Measurements from ENCODE around the gene WFIKKN1. TPM values are rescaled to one million over a fixed set of nuclear protein-coding genes. Genes with fewer than 3 reads are reported as not detected.

Gene WFIKKN1
- total RNA-seq, 1 experiment from 2014 or later = 0.47 TPM

DNA sequence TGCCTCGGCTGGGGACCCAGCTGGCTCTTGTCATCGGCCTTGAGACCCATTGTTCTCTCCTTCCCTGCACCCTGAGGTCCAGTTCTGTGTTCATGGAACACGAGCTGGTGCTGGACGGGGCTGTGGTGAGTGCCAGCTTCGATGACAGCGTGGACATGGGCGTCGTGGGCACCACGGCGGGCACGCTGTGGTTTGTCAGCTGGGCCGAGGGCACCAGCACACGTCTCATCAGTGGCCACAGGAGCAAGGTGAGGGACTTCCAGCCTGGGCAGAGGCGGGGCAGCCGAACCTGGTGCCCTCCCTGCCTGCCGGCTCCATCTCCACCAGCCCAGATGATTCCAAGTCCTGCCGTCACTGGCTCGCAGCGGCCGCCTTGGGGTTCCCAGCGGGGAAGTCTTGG, 31.8 kb downstream of the WFIKKN1 start:
- Histone ChIP-seq H3K9me2 (ENCODE audit: insufficient read depth) (no peaks in the 10 kb centered on the region), H3K4me2 (ENCODE audit: low read length) (no peak overlapping the region), H3K4me1 (ENCODE audit: control insufficient read depth in 1 of 2, insufficient read depth in 2 of 2, low read length in 2 of 2) (peaks cover 3 to 12% of the 10 kb centered on the region in 2 experiments; a peak in 2 of 4 replicates), H3K79me2 (ENCODE audit: insufficient read depth, low read length) (no peaks in the 10 kb centered on the region), H4K20me1 (ENCODE audit: insufficient read depth) (no peaks in the 10 kb centered on the region), H3K27me3 (ENCODE audit: insufficient read depth, low read length) (no peaks in the 10 kb centered on the region), H3K9ac (ENCODE audit: low read length) (no peak overlapping the region), H2AFZ (ENCODE audit: low read depth, low read length, poor library complexity, severe bottlenecking) (no peak overlapping the region), H3K27ac (ENCODE audit: low read depth, low read length) (no peak overlapping the region), H3K4me3 (replicated peaks in 1 of 2; ENCODE audit: low read depth in 1 of 2, low read length in 2 of 2) (no peak overlapping the region), H3K36me3 (ENCODE audit: control insufficient read depth in 1 of 2, insufficient read depth in 2 of 2, low read length in 2 of 2) (no peaks in the 10 kb centered on the region), H3K9me3 (ENCODE audit: control insufficient read depth in 1 of 2, insufficient read depth in 1 of 2, low read depth in 1 of 2, low read length in 2 of 2) (no peaks in the 10 kb centered on the region)
- ATAC-seq (no peak), DNase-seq (ENCODE audit: low read depth, low spot score) (no peak)
- RAD21 ChIA-PET (ENCODE audit: low non-redundant PET in 1 of 2, low total read pairs in 2 of 2, uncharacterized antibody in 2 of 2, unreplicated experiment in 2 of 2) = no interaction called here
- CTCF ChIA-PET = no interaction called here
- intact Hi-C loops (cut with micrococcal nuclease) = no loop called here
- TF ChIP-seq YY1 (IDR thresholded peaks at IDR 0.05; ENCODE audit: extremely low read depth, insufficient replicate concordance, low read depth, low read length) = no peak
- no peak for TF ChIP-seq RAD21 (IDR thresholded peaks at IDR 0.05; ENCODE audit: low read depth)
- no peak for TF ChIP-seq EGR1 (IDR thresholded peaks at IDR 0.05; ENCODE audit: low read depth)
- TF ChIP-seq FOSL1 (IDR thresholded peaks at IDR 0.05; ENCODE audit: low read depth) = no peak
- TF ChIP-seq, protein P1, sequence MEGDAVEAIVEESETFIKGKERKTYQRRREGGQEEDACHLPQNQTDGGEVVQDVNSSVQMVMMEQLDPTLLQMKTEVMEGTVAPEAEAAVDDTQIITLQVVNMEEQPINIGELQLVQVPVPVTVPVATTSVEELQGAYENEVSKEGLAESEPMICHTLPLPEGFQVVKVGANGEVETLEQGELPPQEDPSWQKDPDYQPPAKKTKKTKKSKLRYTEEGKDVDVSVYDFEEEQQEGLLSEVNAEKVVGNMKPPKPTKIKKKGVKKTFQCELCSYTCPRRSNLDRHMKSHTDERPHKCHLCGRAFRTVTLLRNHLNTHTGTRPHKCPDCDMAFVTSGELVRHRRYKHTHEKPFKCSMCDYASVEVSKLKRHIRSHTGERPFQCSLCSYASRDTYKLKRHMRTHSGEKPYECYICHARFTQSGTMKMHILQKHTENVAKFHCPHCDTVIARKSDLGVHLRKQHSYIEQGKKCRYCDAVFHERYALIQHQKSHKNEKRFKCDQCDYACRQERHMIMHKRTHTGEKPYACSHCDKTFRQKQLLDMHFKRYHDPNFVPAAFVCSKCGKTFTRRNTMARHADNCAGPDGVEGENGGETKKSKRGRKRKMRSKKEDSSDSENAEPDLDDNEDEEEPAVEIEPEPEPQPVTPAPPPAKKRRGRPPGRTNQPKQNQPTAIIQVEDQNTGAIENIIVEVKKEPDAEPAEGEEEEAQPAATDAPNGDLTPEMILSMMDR (IDR thresholded peaks at IDR 0.05 in 2 of 3, conservative IDR thresholded peaks at IDR 0.05 in 1 of 3; ENCODE audit: borderline replicate concordance in 1 of 3, insufficient read depth in 1 of 3, low read depth in 2 of 3, low read length in 2 of 3) = no peak
- TF ChIP-seq SP1 (IDR thresholded peaks at IDR 0.05; ENCODE audit: low read depth) = no peak
- TF ChIP-seq, protein P2, sequence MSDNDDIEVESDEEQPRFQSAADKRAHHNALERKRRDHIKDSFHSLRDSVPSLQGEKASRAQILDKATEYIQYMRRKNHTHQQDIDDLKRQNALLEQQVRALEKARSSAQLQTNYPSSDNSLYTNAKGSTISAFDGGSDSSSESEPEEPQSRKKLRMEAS (IDR thresholded peaks at IDR 0.05) = no peak
- TF ChIP-seq, protein P3, sequence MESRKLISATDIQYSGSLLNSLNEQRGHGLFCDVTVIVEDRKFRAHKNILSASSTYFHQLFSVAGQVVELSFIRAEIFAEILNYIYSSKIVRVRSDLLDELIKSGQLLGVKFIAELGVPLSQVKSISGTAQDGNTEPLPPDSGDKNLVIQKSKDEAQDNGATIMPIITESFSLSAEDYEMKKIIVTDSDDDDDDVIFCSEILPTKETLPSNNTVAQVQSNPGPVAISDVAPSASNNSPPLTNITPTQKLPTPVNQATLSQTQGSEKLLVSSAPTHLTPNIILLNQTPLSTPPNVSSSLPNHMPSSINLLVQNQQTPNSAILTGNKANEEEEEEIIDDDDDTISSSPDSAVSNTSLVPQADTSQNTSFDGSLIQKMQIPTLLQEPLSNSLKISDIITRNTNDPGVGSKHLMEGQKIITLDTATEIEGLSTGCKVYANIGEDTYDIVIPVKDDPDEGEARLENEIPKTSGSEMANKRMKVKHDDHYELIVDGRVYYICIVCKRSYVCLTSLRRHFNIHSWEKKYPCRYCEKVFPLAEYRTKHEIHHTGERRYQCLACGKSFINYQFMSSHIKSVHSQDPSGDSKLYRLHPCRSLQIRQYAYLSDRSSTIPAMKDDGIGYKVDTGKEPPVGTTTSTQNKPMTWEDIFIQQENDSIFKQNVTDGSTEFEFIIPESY (IDR thresholded peaks at IDR 0.05; ENCODE audit: extremely low read depth, insufficient replicate concordance, low read length) = no peak
- no peak for TF ChIP-seq CEBPB (IDR thresholded peaks at IDR 0.05; ENCODE audit: low read depth)
- no peak for TF ChIP-seq TCF7L2 (IDR thresholded peaks at IDR 0.05; ENCODE audit: borderline replicate concordance, extremely low read depth, insufficient read depth, insufficient read length)
- TF ChIP-seq SIN3A (IDR thresholded peaks at IDR 0.05; ENCODE audit: low read depth) = no peak
- TF ChIP-seq, protein P4, sequence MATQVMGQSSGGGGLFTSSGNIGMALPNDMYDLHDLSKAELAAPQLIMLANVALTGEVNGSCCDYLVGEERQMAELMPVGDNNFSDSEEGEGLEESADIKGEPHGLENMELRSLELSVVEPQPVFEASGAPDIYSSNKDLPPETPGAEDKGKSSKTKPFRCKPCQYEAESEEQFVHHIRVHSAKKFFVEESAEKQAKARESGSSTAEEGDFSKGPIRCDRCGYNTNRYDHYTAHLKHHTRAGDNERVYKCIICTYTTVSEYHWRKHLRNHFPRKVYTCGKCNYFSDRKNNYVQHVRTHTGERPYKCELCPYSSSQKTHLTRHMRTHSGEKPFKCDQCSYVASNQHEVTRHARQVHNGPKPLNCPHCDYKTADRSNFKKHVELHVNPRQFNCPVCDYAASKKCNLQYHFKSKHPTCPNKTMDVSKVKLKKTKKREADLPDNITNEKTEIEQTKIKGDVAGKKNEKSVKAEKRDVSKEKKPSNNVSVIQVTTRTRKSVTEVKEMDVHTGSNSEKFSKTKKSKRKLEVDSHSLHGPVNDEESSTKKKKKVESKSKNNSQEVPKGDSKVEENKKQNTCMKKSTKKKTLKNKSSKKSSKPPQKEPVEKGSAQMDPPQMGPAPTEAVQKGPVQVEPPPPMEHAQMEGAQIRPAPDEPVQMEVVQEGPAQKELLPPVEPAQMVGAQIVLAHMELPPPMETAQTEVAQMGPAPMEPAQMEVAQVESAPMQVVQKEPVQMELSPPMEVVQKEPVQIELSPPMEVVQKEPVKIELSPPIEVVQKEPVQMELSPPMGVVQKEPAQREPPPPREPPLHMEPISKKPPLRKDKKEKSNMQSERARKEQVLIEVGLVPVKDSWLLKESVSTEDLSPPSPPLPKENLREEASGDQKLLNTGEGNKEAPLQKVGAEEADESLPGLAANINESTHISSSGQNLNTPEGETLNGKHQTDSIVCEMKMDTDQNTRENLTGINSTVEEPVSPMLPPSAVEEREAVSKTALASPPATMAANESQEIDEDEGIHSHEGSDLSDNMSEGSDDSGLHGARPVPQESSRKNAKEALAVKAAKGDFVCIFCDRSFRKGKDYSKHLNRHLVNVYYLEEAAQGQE (IDR thresholded peaks at IDR 0.05; ENCODE audit: low read depth) = no peak
- TF ChIP-seq EZH2phosphoT487 (IDR thresholded peaks at IDR 0.05; ENCODE audit: borderline replicate concordance) = no peak
- BruUV-seq (replicated peaks) = TSS peak; percentile 29
- POLR2A ChIA-PET = no interaction called here
